HepG2 (cell line): ENCODE results near the gene FOXD2. TPM values are rescaled to one million over a fixed set of nuclear protein-coding genes. Genes with fewer than 3 reads are reported as not detected.

Experiments
- ARNT ChIP-seq: fragments of 450-650 bp; IDR thresholded peaks from 2 replicates; pipeline ENCODE4 v1.6.1; 2017
- CHCHD3 ChIP-seq: sonication (generic); formaldehyde crosslinking; IDR thresholded peaks from 2 replicates; pipeline ENCODE4 v1.8.0; 2022; ENCODE audit warnings: mild to moderate bottlenecking, missing genetic modification reagents, moderate library complexity
- HNRNPUL1 ChIP-seq: fragments of 200-400 bp; formaldehyde crosslinking; IDR thresholded peaks from 2 replicates; pipeline ENCODE4 v1.6.1; 2017; ENCODE audit warnings: low read depth, mild to moderate bottlenecking, low read length, moderate library complexity
- HOXA7 ChIP-seq: sonication (generic); formaldehyde crosslinking; IDR thresholded peaks from 2 replicates; pipeline ENCODE4 v1.8.1; 2022; ENCODE audit warnings: mild to moderate bottlenecking, missing genetic modification reagents, moderate library complexity
- JDP2 ChIP-seq: sonication (generic); formaldehyde crosslinking; IDR thresholded peaks from 2 replicates; pipeline ENCODE4 v1.8.1; 2022; ENCODE audit warnings: missing genetic modification reagents, borderline replicate concordance
- MEIS2 ChIP-seq: sonication (generic); formaldehyde crosslinking; IDR thresholded peaks from 2 replicates; pipeline ENCODE4 v1.9.0; 2021; ENCODE audit warnings: mild to moderate bottlenecking, missing genetic modification reagents
- NFE2L1 ChIP-seq: sonication (generic); formaldehyde crosslinking; IDR thresholded peaks from 2 replicates; pipeline ENCODE4 v1.4.0; 2020; ENCODE audit warnings: missing genetic modification reagents, mild to moderate bottlenecking, borderline replicate concordance
- PHB2 ChIP-seq: fragments of 450-650 bp; IDR thresholded peaks from 2 replicates; pipeline ENCODE4 v1.6.1; 2018; ENCODE audit not compliant: partially characterized antibody
- RAD51 ChIP-seq: fragments of 450-650 bp; IDR thresholded peaks from 2 replicates; pipeline ENCODE4 v1.6.1; 2016; ENCODE audit warnings: borderline replicate concordance
- RFXANK ChIP-seq: IDR thresholded peaks from 2 replicates; pipeline ENCODE4 v1.6.1; 2016
- TBX2 ChIP-seq: sonication (generic); formaldehyde crosslinking; IDR thresholded peaks from 2 replicates; pipeline ENCODE4 v1.5.0; 2020; ENCODE audit warnings: missing genetic modification reagents, mild to moderate bottlenecking, borderline replicate concordance
- TCF7 ChIP-seq: sonication (generic); IDR thresholded peaks from 2 replicates; pipeline ENCODE4 v1.6.1; 2016; ENCODE audit warnings: antibody characterized with exemption, low read depth
- ZNF430 ChIP-seq: sonication (generic); formaldehyde crosslinking; IDR thresholded peaks from 2 replicates; pipeline ENCODE4 v1.9.0; 2021; ENCODE audit warnings: mild to moderate bottlenecking, missing genetic modification reagents
- ZNF543 ChIP-seq: sonication (generic); formaldehyde crosslinking; IDR thresholded peaks from 2 replicates; pipeline ENCODE4 v1.4.0; 2020; ENCODE audit warnings: mild to moderate bottlenecking, missing genetic modification reagents
- ZNF614 ChIP-seq: IDR thresholded peaks from 2 replicates; pipeline ENCODE4 v1.6.1; 2018; ENCODE audit warnings: missing biosample characterization, missing genetic modification reagents, inconsistent platforms, borderline replicate concordance
- ZNF713 ChIP-seq: sonication (generic); formaldehyde crosslinking; IDR thresholded peaks from 2 replicates; pipeline ENCODE4 v1.4.0; 2020; ENCODE audit warnings: mild to moderate bottlenecking, missing genetic modification reagents
- polyA plus RNA-seq, 8 experiments: library from polyadenylated mRNA; depleted of rRNA in 3 of 8; stranded (reverse) in 7 of 8; unstranded in 1 of 8; fragments of >200 nt; fragmentation: Illumina TruSeq in 4 of 8; extraction: Trizol in 4 of 8; gene quantifications; 2 replicates each; pipeline versions ENCODE4 v1.2.1 to v1.2.3, GENCODE V29; 2011 to 2016; ENCODE audit warnings: low read depth in 4 of 8, missing spikeins in 1 of 8, mixed read lengths in 1 of 8; ENCODE audit not compliant: insufficient read depth in 1 of 8
- total RNA-seq, 5 experiments: library from RNA; depleted of rRNA; stranded (reverse); fragments of >200 nt; fragmentation: Illumina TruSeq; extraction: Trizol; gene quantifications; 2 replicates each; pipeline ENCODE4 v1.2.3, GENCODE V29; 2016; ENCODE audit warnings: low read depth in 1 of 5
- TF ChIP-seq, protein P1 (sequence below): sonication (generic); formaldehyde crosslinking; IDR thresholded peaks from 2 replicates; pipeline ENCODE4 v1.8.0; 2022; ENCODE audit warnings: mild to moderate bottlenecking, missing genetic modification reagents; ENCODE audit not compliant: insufficient replicate concordance
- TF ChIP-seq, protein P2 (sequence below): sonication (generic); formaldehyde crosslinking; IDR thresholded peaks from 2 replicates; pipeline ENCODE4 v1.8.0; 2022; ENCODE audit warnings: mild to moderate bottlenecking, missing genetic modification reagents
- TF ChIP-seq, protein P3 (sequence below): sonication (generic); formaldehyde crosslinking; IDR thresholded peaks from 2 replicates; pipeline ENCODE4 v1.5.0; 2020; ENCODE audit warnings: missing genetic modification reagents
- TF ChIP-seq, protein P4 (sequence below): IDR thresholded peaks from 2 replicates; pipeline ENCODE4 v1.6.1; 2012; ENCODE audit warnings: low read length, improper control_type of control experiment
- TF ChIP-seq, protein P5 (sequence below): sonication (generic); IDR thresholded peaks from 2 replicates; pipeline ENCODE4 v1.6.1; 2016; ENCODE audit warnings: low read depth, borderline replicate concordance
- TF ChIP-seq, protein P6 (sequence below): sonication (generic); formaldehyde crosslinking; IDR thresholded peaks from 2 replicates; pipeline ENCODE4 v1.5.0; 2020; ENCODE audit warnings: mild to moderate bottlenecking, missing genetic modification reagents, moderate library complexity

Gene FOXD2
- total and polyA plus RNA-seq, 2 of the 13 experiments (the other 11 are each of a cell fraction or from before 2014, with no cell fraction given): 0.01 to 0.09 TPM

DNA sequence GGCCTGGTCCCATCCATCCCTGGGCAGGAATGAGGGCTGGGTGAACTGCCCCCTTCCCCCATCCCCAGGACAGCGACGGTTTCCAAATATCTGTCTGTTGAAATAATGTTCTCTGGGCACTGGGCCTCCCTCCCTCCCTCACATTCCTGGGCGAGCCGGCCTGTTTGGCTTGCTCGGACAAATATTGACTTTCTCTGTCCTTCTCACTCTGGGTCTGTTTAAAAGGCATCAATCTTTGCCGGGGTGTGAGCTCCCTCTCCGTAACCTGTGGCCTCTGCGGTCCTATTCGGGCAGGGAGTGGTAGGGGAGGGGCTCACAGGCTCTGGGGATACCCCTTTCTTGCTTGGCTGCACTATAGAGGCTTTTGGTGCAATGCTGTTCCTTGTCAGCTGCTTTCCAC lies 40.2 kb downstream of the FOXD2 start (continued):
- TF ChIP-seq, protein P1, sequence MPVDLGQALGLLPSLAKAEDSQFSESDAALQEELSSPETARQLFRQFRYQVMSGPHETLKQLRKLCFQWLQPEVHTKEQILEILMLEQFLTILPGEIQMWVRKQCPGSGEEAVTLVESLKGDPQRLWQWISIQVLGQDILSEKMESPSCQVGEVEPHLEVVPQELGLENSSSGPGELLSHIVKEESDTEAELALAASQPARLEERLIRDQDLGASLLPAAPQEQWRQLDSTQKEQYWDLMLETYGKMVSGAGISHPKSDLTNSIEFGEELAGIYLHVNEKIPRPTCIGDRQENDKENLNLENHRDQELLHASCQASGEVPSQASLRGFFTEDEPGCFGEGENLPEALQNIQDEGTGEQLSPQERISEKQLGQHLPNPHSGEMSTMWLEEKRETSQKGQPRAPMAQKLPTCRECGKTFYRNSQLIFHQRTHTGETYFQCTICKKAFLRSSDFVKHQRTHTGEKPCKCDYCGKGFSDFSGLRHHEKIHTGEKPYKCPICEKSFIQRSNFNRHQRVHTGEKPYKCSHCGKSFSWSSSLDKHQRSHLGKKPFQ (CRISPR knock-in tag): peak; percentile 96
- TF ChIP-seq HNRNPUL1 (no peak), MEIS2 (CRISPR knock-in tag) (peak; percentile 99), HOXA7 (CRISPR knock-in tag) (no peak), NFE2L1 (no peak), ZNF713 (no peak), PHB2 (no peak), RAD51 (no peak), ZNF543 (CRISPR knock-in tag) (peak; percentile 87), ARNT (no peak), ZNF430 (CRISPR knock-in tag) (peak; percentile 89), JDP2 (CRISPR knock-in tag) (no peak), RFXANK (peak; percentile 72; the same call in 1 of the 2 replicates), TBX2 (CRISPR knock-in tag) (peak; percentile 100), CHCHD3 (CRISPR knock-in tag) (0 out of 2 replicates have a peak, but pooled peaks have one; percentile 45), TCF7 (peak; percentile 88), ZNF614 (CRISPR knock-in tag) (peak; percentile 93; the same call in 1 of the 2 replicates)
- TF ChIP-seq, protein P2, sequence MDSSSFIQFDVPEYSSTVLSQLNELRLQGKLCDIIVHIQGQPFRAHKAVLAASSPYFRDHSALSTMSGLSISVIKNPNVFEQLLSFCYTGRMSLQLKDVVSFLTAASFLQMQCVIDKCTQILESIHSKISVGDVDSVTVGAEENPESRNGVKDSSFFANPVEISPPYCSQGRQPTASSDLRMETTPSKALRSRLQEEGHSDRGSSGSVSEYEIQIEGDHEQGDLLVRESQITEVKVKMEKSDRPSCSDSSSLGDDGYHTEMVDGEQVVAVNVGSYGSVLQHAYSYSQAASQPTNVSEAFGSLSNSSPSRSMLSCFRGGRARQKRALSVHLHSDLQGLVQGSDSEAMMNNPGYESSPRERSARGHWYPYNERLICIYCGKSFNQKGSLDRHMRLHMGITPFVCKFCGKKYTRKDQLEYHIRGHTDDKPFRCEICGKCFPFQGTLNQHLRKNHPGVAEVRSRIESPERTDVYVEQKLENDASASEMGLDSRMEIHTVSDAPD: 0 out of 2 replicates have a peak, but pooled peaks have one; percentile 80
- TF ChIP-seq, protein P3, sequence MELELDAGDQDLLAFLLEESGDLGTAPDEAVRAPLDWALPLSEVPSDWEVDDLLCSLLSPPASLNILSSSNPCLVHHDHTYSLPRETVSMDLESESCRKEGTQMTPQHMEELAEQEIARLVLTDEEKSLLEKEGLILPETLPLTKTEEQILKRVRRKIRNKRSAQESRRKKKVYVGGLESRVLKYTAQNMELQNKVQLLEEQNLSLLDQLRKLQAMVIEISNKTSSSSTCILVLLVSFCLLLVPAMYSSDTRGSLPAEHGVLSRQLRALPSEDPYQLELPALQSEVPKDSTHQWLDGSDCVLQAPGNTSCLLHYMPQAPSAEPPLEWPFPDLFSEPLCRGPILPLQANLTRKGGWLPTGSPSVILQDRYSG (CRISPR knock-in tag): no peak
- TF ChIP-seq, protein P4, sequence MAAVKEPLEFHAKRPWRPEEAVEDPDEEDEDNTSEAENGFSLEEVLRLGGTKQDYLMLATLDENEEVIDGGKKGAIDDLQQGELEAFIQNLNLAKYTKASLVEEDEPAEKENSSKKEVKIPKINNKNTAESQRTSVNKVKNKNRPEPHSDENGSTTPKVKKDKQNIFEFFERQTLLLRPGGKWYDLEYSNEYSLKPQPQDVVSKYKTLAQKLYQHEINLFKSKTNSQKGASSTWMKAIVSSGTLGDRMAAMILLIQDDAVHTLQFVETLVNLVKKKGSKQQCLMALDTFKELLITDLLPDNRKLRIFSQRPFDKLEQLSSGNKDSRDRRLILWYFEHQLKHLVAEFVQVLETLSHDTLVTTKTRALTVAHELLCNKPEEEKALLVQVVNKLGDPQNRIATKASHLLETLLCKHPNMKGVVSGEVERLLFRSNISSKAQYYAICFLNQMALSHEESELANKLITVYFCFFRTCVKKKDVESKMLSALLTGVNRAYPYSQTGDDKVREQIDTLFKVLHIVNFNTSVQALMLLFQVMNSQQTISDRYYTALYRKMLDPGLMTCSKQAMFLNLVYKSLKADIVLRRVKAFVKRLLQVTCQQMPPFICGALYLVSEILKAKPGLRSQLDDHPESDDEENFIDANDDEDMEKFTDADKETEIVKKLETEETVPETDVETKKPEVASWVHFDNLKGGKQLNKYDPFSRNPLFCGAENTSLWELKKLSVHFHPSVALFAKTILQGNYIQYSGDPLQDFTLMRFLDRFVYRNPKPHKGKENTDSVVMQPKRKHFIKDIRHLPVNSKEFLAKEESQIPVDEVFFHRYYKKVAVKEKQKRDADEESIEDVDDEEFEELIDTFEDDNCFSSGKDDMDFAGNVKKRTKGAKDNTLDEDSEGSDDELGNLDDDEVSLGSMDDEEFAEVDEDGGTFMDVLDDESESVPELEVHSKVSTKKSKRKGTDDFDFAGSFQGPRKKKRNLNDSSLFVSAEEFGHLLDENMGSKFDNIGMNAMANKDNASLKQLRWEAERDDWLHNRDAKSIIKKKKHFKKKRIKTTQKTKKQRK: no peak
- TF ChIP-seq, protein P5, sequence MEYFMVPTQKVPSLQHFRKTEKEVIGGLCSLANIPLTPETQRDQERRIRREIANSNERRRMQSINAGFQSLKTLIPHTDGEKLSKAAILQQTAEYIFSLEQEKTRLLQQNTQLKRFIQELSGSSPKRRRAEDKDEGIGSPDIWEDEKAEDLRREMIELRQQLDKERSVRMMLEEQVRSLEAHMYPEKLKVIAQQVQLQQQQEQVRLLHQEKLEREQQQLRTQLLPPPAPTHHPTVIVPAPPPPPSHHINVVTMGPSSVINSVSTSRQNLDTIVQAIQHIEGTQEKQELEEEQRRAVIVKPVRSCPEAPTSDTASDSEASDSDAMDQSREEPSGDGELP: peak; percentile 29; the same call in 1 of the 2 replicates
- TF ChIP-seq, protein P6, sequence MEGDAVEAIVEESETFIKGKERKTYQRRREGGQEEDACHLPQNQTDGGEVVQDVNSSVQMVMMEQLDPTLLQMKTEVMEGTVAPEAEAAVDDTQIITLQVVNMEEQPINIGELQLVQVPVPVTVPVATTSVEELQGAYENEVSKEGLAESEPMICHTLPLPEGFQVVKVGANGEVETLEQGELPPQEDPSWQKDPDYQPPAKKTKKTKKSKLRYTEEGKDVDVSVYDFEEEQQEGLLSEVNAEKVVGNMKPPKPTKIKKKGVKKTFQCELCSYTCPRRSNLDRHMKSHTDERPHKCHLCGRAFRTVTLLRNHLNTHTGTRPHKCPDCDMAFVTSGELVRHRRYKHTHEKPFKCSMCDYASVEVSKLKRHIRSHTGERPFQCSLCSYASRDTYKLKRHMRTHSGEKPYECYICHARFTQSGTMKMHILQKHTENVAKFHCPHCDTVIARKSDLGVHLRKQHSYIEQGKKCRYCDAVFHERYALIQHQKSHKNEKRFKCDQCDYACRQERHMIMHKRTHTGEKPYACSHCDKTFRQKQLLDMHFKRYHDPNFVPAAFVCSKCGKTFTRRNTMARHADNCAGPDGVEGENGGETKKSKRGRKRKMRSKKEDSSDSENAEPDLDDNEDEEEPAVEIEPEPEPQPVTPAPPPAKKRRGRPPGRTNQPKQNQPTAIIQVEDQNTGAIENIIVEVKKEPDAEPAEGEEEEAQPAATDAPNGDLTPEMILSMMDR: no peak
